OCI-LY7 (cell line): ENCODE data around the gene SNX13. TPM values are rescaled to one million over a fixed set of nuclear protein-coding genes. Genes with fewer than 3 reads are reported as not detected.

ENCODE experiments used
- BruUV-seq: library from RNA; stranded (reverse); fragments of 400-500 nt; replicated peaks from 2 replicates; lab custom pipeline; 2021; lab: Mats Ljungman, UMichigan
- CTCF ChIA-PET: fragments of 300-600 bp; sonication (Branson Sonifier 250); formaldehyde crosslinking; loops from one replicate; lab custom pipeline; 2022; ENCODE audit warnings: antibody characterized with exemption; ENCODE audit not compliant: unreplicated experiment; lab: Charles Lee
- POLR2A ChIA-PET: fragments of 300-600 bp; sonication (Branson Sonifier 250); formaldehyde crosslinking; loops from one replicate; lab custom pipeline; 2022; ENCODE audit warnings: antibody characterized with exemption; lab: Charles Lee
- DNase-seq: peaks from one replicate; pipeline ENCODE4 v3.0.0-alpha.2; 2015; ENCODE audit warnings: low spot score
- H2AFZ ChIP-seq: fragments of 200-600 bp; sonication (generic), shearing (Covaris generic); 2 replicates; pipeline ENCODE4 v1.6.1; 2014; ENCODE audit warnings: mild to moderate bottlenecking, antibody characterized with exemption, low read length, moderate library complexity
- H3K27ac ChIP-seq: fragments of 200-600 bp; sonication (generic); 2 replicates; pipeline ENCODE4 v1.5.1; 2014; ENCODE audit warnings: mixed run types, low read depth, mild to moderate bottlenecking, moderate library complexity, low read length, inconsistent platforms; ENCODE audit not compliant: poor library complexity, severe bottlenecking
- H3K36me3 ChIP-seq: fragments of 200-600 bp; sonication (generic); 2 replicates; pipeline ENCODE4 v1.6.1; 2014; ENCODE audit warnings: mild to moderate bottlenecking, antibody characterized with exemption, low read length, moderate library complexity, mixed read lengths; ENCODE audit not compliant: insufficient read depth
- H3K4me1 ChIP-seq: fragments of 200-600 bp; sonication (generic); 2 replicates; pipeline ENCODE4 v1.5.1; 2014; ENCODE audit warnings: mild to moderate bottlenecking, low read length; ENCODE audit not compliant: insufficient read depth, poor library complexity, severe bottlenecking
- H3K4me2 ChIP-seq: fragments of 200-600 bp; sonication (generic); 2 replicates; pipeline ENCODE4 v1.6.1; 2014; ENCODE audit warnings: mild to moderate bottlenecking, low read length
- H3K4me3 ChIP-seq: fragments of 200-600 bp; sonication (generic); 2 replicates; pipeline ENCODE4 v1.5.1; 2014; ENCODE audit warnings: mild to moderate bottlenecking, low read depth, low read length; ENCODE audit not compliant: poor library complexity, severe bottlenecking
- H3K79me2 ChIP-seq: fragments of 200-600 bp; sonication (generic); 2 replicates; pipeline ENCODE4 v1.6.1; 2016; ENCODE audit warnings: low read depth, mild to moderate bottlenecking, low read length, moderate library complexity, mixed read lengths; ENCODE audit not compliant: insufficient read depth
- H3K9me2 ChIP-seq: fragments of 200-600 bp; sonication (generic); 2 replicates; pipeline ENCODE4 v1.6.1; 2016; ENCODE audit warnings: mild to moderate bottlenecking, low read length, mixed read lengths; ENCODE audit not compliant: insufficient read depth
- H3K9me3 ChIP-seq: fragments of 200-600 bp; sonication (generic); 2 replicates; pipeline ENCODE4 v1.6.1; 2014; ENCODE audit warnings: mild to moderate bottlenecking, mixed run types, low read length, mixed read lengths
- H4K20me1 ChIP-seq: fragments of 200-600 bp; sonication (generic); 2 replicates; pipeline ENCODE4 v1.6.1; 2014; ENCODE audit warnings: mild to moderate bottlenecking, antibody characterized with exemption, low read length, moderate library complexity, mixed read lengths; ENCODE audit not compliant: insufficient read depth
- EZH2phosphoT487 ChIP-seq: fragments of 200-600 bp; sonication (generic); IDR thresholded peaks from 2 replicates; pipeline ENCODE4 v1.6.1; 2018; ENCODE audit warnings: low read depth, borderline replicate concordance, mild to moderate bottlenecking, mixed run types, antibody characterized with exemption, low read length, moderate library complexity, mixed read lengths
- intact Hi-C: fragments of 100-400 bp; cut with micrococcal nuclease; formaldehyde crosslinking; loops from one replicate; pipeline ENCODE4 v1.10.0; 2022; ENCODE audit not compliant: unreplicated experiment
- total RNA-seq, 2 experiments: library from RNA; depleted of rRNA in 1 of 2; stranded (reverse); fragments of >200 nt in 1 of 2; shearing (Covaris generic) in 1 of 2; gene quantifications; 2 replicates each; pipeline ENCODE4 v1.2.3, GENCODE V29; 2014 to 2022
- TF ChIP-seq, protein P1 (sequence below): fragments of 200-600 bp; sonication (generic); conservative IDR thresholded peaks from 2 replicates; pipeline ENCODE4 v1.5.1; 2014; ENCODE audit warnings: mild to moderate bottlenecking, antibody characterized with exemption, low read length, moderate library complexity, mixed read lengths

Gene SNX13
- total RNA-seq, 2 experiments from 2014 or later, result 20.0 to 32.6 TPM

DNA sequence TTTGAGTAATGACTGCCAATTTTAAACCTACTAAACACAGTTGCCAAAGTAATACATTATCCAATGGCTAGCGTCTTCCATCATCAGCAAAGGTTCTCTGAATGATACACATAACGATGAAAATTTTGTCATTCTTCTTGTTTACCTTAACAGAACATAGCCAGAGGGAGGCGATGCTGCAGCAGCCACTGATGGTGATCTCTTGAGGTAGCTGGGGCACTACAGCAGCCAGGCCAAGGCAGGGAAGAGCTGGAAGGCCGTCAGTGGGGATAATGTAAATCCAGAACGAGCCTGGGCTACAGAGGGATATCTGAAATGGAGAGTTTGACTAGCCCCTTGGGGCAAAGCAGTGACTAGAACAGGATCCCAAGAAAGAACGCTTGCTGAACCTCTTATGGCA is 48.6 kb upstream of the SNX13 start:
- DNase-seq, result no peak
- H3K4me1 ChIP-seq, result no peaks in the 10 kb centered on the region
- H3K36me3 ChIP-seq, result no peaks in the 10 kb centered on the region
- intact Hi-C loops, result no loop called here
- no peaks in the 10 kb centered on the region for H4K20me1 ChIP-seq
- no peak overlapping the region for H3K4me2 ChIP-seq
- H3K9me3 ChIP-seq, result no peaks in the 10 kb centered on the region
- POLR2A ChIA-PET, result interaction anchor here (0.6 to 0.7 kb wide), 3 partner anchors 214 to 699 kb away, joined by 3 to 4 read pairs (median 3); no protein-coding TSS in a partner anchor
- H3K4me3 ChIP-seq, result no peak overlapping the region
- CTCF ChIA-PET, result no interaction called here
- H3K79me2 ChIP-seq, result no peaks in the 10 kb centered on the region
- TF ChIP-seq EZH2phosphoT487, result no peak
- TF ChIP-seq, protein P1, sequence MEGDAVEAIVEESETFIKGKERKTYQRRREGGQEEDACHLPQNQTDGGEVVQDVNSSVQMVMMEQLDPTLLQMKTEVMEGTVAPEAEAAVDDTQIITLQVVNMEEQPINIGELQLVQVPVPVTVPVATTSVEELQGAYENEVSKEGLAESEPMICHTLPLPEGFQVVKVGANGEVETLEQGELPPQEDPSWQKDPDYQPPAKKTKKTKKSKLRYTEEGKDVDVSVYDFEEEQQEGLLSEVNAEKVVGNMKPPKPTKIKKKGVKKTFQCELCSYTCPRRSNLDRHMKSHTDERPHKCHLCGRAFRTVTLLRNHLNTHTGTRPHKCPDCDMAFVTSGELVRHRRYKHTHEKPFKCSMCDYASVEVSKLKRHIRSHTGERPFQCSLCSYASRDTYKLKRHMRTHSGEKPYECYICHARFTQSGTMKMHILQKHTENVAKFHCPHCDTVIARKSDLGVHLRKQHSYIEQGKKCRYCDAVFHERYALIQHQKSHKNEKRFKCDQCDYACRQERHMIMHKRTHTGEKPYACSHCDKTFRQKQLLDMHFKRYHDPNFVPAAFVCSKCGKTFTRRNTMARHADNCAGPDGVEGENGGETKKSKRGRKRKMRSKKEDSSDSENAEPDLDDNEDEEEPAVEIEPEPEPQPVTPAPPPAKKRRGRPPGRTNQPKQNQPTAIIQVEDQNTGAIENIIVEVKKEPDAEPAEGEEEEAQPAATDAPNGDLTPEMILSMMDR, result no peak
- H3K27ac ChIP-seq, result no peak overlapping the region
- H3K9me2 ChIP-seq, result no peaks in the 10 kb centered on the region
- H2AFZ ChIP-seq, result no peak overlapping the region
- no TSS peak for BruUV-seq

DNA sequence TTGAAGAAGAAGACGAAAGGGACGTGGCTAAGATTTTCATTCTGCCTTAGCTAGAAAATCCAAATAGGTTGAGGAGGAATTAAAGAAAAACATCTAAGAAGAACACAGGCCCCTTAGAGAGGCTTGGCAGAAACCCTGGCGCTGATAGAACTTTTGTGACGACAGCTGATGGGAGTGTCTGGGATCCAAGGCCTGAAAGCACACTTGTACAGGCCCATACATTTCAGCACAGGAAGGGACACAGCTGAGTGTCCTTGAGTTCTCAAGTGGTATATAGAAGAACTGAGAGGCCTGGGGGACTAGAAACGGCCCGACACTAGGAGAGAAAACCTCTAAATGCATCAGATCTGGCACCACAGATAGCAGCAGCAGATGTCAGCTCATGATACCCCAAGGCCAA is 47.8 kb upstream of the SNX13 start:
- H3K27ac ChIP-seq, result no peak overlapping the region
- H3K4me1 ChIP-seq, result no peaks in the 10 kb centered on the region
- TF ChIP-seq, protein P1, result no peak
- TF ChIP-seq EZH2phosphoT487, result no peak
- no peak for DNase-seq
- no peak overlapping the region for H3K4me3 ChIP-seq
- ChIA-PET CTCF (no interaction called here), POLR2A (interaction anchor here (0.6 kb wide), 2 partner anchors 29 to 534 kb away, joined by 3 to 4 read pairs; no protein-coding TSS in a partner anchor)
- no peaks in the 10 kb centered on the region for H3K36me3 ChIP-seq
- H4K20me1 ChIP-seq, result no peaks in the 10 kb centered on the region
- no peaks in the 10 kb centered on the region for H3K9me3 ChIP-seq
- no peak overlapping the region for H3K4me2 ChIP-seq
- H2AFZ ChIP-seq, result no peak overlapping the region
- no peaks in the 10 kb centered on the region for H3K9me2 ChIP-seq
- BruUV-seq, result no TSS peak
- intact Hi-C loops, result no loop called here
- H3K79me2 ChIP-seq, result no peaks in the 10 kb centered on the region

DNA sequence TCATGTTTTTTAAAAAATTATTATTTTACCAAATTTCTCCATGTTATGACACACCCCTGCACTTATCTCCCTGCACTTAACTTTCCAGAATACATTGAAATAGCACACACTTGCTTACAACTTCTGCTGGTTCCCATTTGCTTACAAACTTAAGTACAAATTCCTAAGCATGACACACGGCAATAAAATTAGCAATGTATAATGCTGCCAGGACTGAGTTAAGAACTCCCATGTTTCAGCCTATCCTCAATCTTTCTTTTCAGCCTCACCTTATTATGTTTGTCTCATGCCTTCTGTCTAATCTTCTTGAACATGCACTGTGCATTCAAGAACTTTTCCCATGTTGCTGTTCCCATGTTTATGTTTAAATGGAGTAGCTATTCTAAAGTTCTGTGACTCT is 46.6 kb upstream of the SNX13 start:
- TF ChIP-seq, protein P1, result no peak
- no peak for TF ChIP-seq EZH2phosphoT487
- H3K9me3 ChIP-seq, result no peaks in the 10 kb centered on the region
- H3K79me2 ChIP-seq, result no peaks in the 10 kb centered on the region
- no TSS peak for BruUV-seq
- no peaks in the 10 kb centered on the region for H3K36me3 ChIP-seq
- ChIA-PET CTCF (no interaction called here), POLR2A (interaction anchor here (1.0 kb wide), 1 partner anchor 26 kb away, joined by 4 read pairs; no protein-coding TSS in a partner anchor)
- H2AFZ ChIP-seq, result no peak overlapping the region
- no peak overlapping the region for H3K4me3 ChIP-seq
- H3K4me2 ChIP-seq, result no peak overlapping the region
- no peak overlapping the region for H3K27ac ChIP-seq
- no peak for DNase-seq
- no peaks in the 10 kb centered on the region for H3K9me2 ChIP-seq
- H4K20me1 ChIP-seq, result no peaks in the 10 kb centered on the region
- intact Hi-C loops, result no loop called here
- no peaks in the 10 kb centered on the region for H3K4me1 ChIP-seq
